Measurements from ENCODE around the gene KLK14. TPM values are rescaled to one million over a fixed set of nuclear protein-coding genes. Genes with fewer than 3 reads are reported as not detected.

The KLK14 gene
- total RNA-seq, 1 donor from 2014 or later: not detected

- no peaks in the 10 kb centered on the region for H3K27me3 ChIP-seq (ENCODE audit: control insufficient read depth, insufficient read depth, low read length)
- DNase-seq (ENCODE audit: low read depth): no peak
- TF ChIP-seq CTCF (IDR thresholded peaks at IDR 0.05; ENCODE audit: insufficient read depth, low read length, poor library complexity, severe bottlenecking): no peak
These were observed 50.8 kb downstream of the KLK14 start for GRCh38 chr19:51031880-51032225.

GRCh38 chr19:51031220-51031879, 51.3 kb downstream of the KLK14 start:
- Histone ChIP-seq H3K27me3 (ENCODE audit: control insufficient read depth, insufficient read depth, low read length) (no peaks in the 10 kb centered on the region), H3K36me3 (ENCODE audit: control insufficient read depth, insufficient read depth, low read length) (no peaks in the 10 kb centered on the region), H3K4me3 (ENCODE audit: low read depth, low read length) (no peak overlapping the region)
- TF ChIP-seq CTCF (IDR thresholded peaks at IDR 0.05; ENCODE audit: insufficient read depth, low read length, poor library complexity, severe bottlenecking): no peak
- DNase-seq (ENCODE audit: low read depth): no peak

More at GRCh38 chr19:51031880-51032225, 50.8 kb downstream of the KLK14 start:
- Histone ChIP-seq H3K4me3 (ENCODE audit: low read depth, low read length) (no peak overlapping the region), H3K36me3 (ENCODE audit: control insufficient read depth, insufficient read depth, low read length) (no peaks in the 10 kb centered on the region)

GRCh38 chr19:51030631-51031030, 52.1 kb downstream of the KLK14 start:
- H3K27me3 ChIP-seq (ENCODE audit: control insufficient read depth, insufficient read depth, low read length): no peaks in the 10 kb centered on the region
- H3K36me3 ChIP-seq (ENCODE audit: control insufficient read depth, insufficient read depth, low read length): no peaks in the 10 kb centered on the region
- no peak overlapping the region for H3K4me3 ChIP-seq (ENCODE audit: low read depth, low read length)
- no peak for DNase-seq (ENCODE audit: low read depth)
- TF ChIP-seq CTCF (IDR thresholded peaks at IDR 0.05; ENCODE audit: insufficient read depth, low read length, poor library complexity, severe bottlenecking): no peak

GRCh38 chr19:51029718-51030117, 53.0 kb downstream of the KLK14 start:
- Histone ChIP-seq H3K36me3 (ENCODE audit: control insufficient read depth, insufficient read depth, low read length) (no peaks in the 10 kb centered on the region), H3K27me3 (ENCODE audit: control insufficient read depth, insufficient read depth, low read length) (no peaks in the 10 kb centered on the region), H3K4me3 (ENCODE audit: low read depth, low read length) (no peak overlapping the region)
- no peak for TF ChIP-seq CTCF (IDR thresholded peaks at IDR 0.05; ENCODE audit: insufficient read depth, low read length, poor library complexity, severe bottlenecking)
- no peak for DNase-seq (ENCODE audit: low read depth)

Other genes with a start within 250 kb of the KLK14 start
- not detected in 2 replicates for gene KLK15, start 249.3 kb downstream of the KLK14 start, total RNA-seq
- gene KLK3, start 228.0 kb downstream of the KLK14 start, total RNA-seq: not detected in 2 replicates
- gene KLK2, start 209.4 kb downstream of the KLK14 start, total RNA-seq: 0.96 TPM in 1 of 2 replicates, not detected in the other
- gene KLK4, start 171.5 kb downstream of the KLK14 start, total RNA-seq: not detected in 2 replicates
- gene KLK5, start 129.8 kb downstream of the KLK14 start, total RNA-seq: 10.8 and 11.3 TPM in 2 replicates
- 33.5 and 39.9 TPM in 2 replicates for gene KLK6, start 113.3 kb downstream of the KLK14 start, total RNA-seq
- 18.7 and 18.8 TPM in 2 replicates for gene KLK7, start 99.0 kb downstream of the KLK14 start, total RNA-seq
- gene KLK8, start 81.3 kb downstream of the KLK14 start, total RNA-seq: 3.1 and 7.1 TPM in 2 replicates
- gene KLK10, start 63.2 kb downstream of the KLK14 start, total RNA-seq: 6.7 and 9.0 TPM in 2 replicates
- gene KLK11, start 56.3 kb downstream of the KLK14 start, total RNA-seq: not detected in 2 replicates
- not detected in 2 replicates for gene KLK12, start 47.9 kb downstream of the KLK14 start, total RNA-seq
- gene KLK13, start 17.8 kb downstream of the KLK14 start, total RNA-seq: 0.08 and 0.21 TPM in 2 replicates
- gene CTU1, start 25.5 kb upstream of the KLK14 start, total RNA-seq: 19.1 and 23.6 TPM in 2 replicates
- 0.13 and 0.14 TPM in 2 replicates for gene SIGLEC9, start 42.0 kb upstream of the KLK14 start, total RNA-seq
- not detected in 2 replicates for gene SIGLEC7, start 59.4 kb upstream of the KLK14 start, total RNA-seq
- gene CD33, start 142.2 kb upstream of the KLK14 start, total RNA-seq: not detected in 2 replicates
- 0.79 TPM in 1 of 2 replicates, not detected in the other for gene SIGLECL1, start 168.2 kb upstream of the KLK14 start, total RNA-seq
- gene IGLON5, start 228.8 kb upstream of the KLK14 start, total RNA-seq: 0.04 and 0.07 TPM in 2 replicates

All from kidney epithelial cell (primary cell).